ENCODE measurements around the gene NOA1.
"Not testable (repeated sequence)": the region's sequence is repeated elsewhere in the genome, so short reads cannot be mapped to it uniquely, and the experiment has no call there.

The NOA1 gene

GRCh38 chr4:56953680-56954520 is 23.5 kb downstream of the NOA1 start:
- DNase-seq, result no peak

- DNase-seq, result no peak
These were observed 36.0 kb downstream of the NOA1 start for GRCh38 chr4:56941403-56941802.

GRCh38 chr4:56940971-56941370 is 36.4 kb downstream of the NOA1 start:
- DNase-seq, result no peak

GRCh38 chr4:56940403-56940802 is 37.0 kb downstream of the NOA1 start:
- DNase-seq, result no peak

- DNase-seq, result not testable (repeated sequence)
These were observed 37.6 kb downstream of the NOA1 start for GRCh38 chr4:56939826-56940225.

GRCh38 chr4:56937262-56937661 is 40.1 kb downstream of the NOA1 start:
- no peak for DNase-seq

GRCh38 chr4:56931924-56932323 is 45.5 kb downstream of the NOA1 start:
- DNase-seq, result no peak

GRCh38 chr4:56930638-56931037 is 46.8 kb downstream of the NOA1 start:
- DNase-seq, result no peak

GRCh38 chr4:56927196-56927595 is 50.2 kb downstream of the NOA1 start:
- no peak for DNase-seq

- not testable (repeated sequence) for DNase-seq
These were observed 62.4 kb downstream of the NOA1 start for GRCh38 chr4:56914977-56915376.

- DNase-seq, result no peak
These were observed 63.1 kb downstream of the NOA1 start for GRCh38 chr4:56914336-56914735.

Measured in hematopoietic multipotent progenitor cell treated with erythropoietin and hydrocortisone succinate and interleukin-3 and kit ligand, for 4 days (in vitro differentiated cells).